Neural cell (in vitro differentiated cells): ENCODE measurements around the gene KLHL14. TPM values are rescaled to one million over a fixed set of nuclear protein-coding genes. Genes with fewer than 3 reads are reported as not detected.

ENCODE experiments used
- H2AFZ ChIP-seq: fragments of 200-600, 300-800 bp; sonication (generic), shearing (Covaris generic); 2 replicates; pipeline ENCODE4 v1.6.0; 2014; ENCODE audit warnings: low read depth, mild to moderate bottlenecking, antibody characterized with exemption, low read length, moderate library complexity
- H3F3A ChIP-seq: fragments of 200-600 bp; shearing (Covaris generic); 2 replicates; pipeline ENCODE4 v1.6.1; 2016; ENCODE audit warnings: mild to moderate bottlenecking, moderate library complexity, mixed read lengths, antibody characterized with exemption, low read length; ENCODE audit not compliant: insufficient read depth, poor library complexity, severe bottlenecking
- H3K27ac ChIP-seq: fragments of 200-600, 300-800 bp; sonication (generic), shearing (Covaris generic); 2 replicates; pipeline ENCODE4 v1.5.1; 2014; ENCODE audit warnings: mild to moderate bottlenecking, low read length, moderate library complexity
- H3K27me3 ChIP-seq: fragments of 300-800, 200-600 bp; sonication (generic), shearing (Covaris generic); 2 replicates; pipeline ENCODE4 v1.6.0; 2014; ENCODE audit warnings: mild to moderate bottlenecking, low read depth, low read length, moderate library complexity; ENCODE audit not compliant: insufficient read depth
- H3K36me3 ChIP-seq: fragments of 300-800, 200-600 bp; sonication (generic), shearing (Covaris generic); 2 replicates; pipeline ENCODE4 v1.5.1; 2014; ENCODE audit warnings: mild to moderate bottlenecking, antibody characterized with exemption, low read length, moderate library complexity; ENCODE audit not compliant: insufficient read depth
- H3K4me2 ChIP-seq: fragments of 300-800, 200-600 bp; sonication (generic), shearing (Covaris generic); 2 replicates; pipeline ENCODE4 v1.6.0; 2014; ENCODE audit warnings: mild to moderate bottlenecking, low read length
- H3K4me3 ChIP-seq: fragments of 300-800, 200-600 bp; sonication (generic), shearing (Covaris generic); 2 replicates; pipeline ENCODE4 v1.5.1; 2014; ENCODE audit warnings: mild to moderate bottlenecking, low read length, moderate library complexity
- H3K79me2 ChIP-seq: fragments of 200-600 bp; shearing (Covaris generic); replicated peaks from 2 replicates; pipeline ENCODE4 v1.6.0; 2014; ENCODE audit warnings: mild to moderate bottlenecking, low read length, moderate library complexity; ENCODE audit not compliant: insufficient read depth
- H3K9ac ChIP-seq: fragments of 300-800, 200-600 bp; sonication (generic), shearing (Covaris generic); 2 replicates; pipeline ENCODE4 v1.6.1; 2016; ENCODE audit warnings: mild to moderate bottlenecking, low read length, mixed read lengths
- H3K9me2 ChIP-seq: fragments of 200-600 bp; shearing (Covaris generic); 2 replicates; pipeline ENCODE4 v1.6.1; 2016; ENCODE audit warnings: mild to moderate bottlenecking, low read length, mixed read lengths; ENCODE audit not compliant: insufficient read depth
- H3K9me3 ChIP-seq: fragments of 200-600, 300-800 bp; sonication (generic), shearing (Covaris generic); 2 replicates; pipeline ENCODE4 v1.6.1; 2016; ENCODE audit warnings: mild to moderate bottlenecking, mixed run types, low read length, moderate library complexity, mixed read lengths
- H4K20me1 ChIP-seq: fragments of 200-600 bp; shearing (Covaris generic); 2 replicates; pipeline ENCODE4 v1.6.1; 2016; ENCODE audit warnings: mild to moderate bottlenecking, mixed run types; ENCODE audit not compliant: insufficient read depth
- EP300 ChIP-seq: fragments of 450-650 bp; conservative IDR thresholded peaks from 2 replicates; pipeline ENCODE4 v1.6.1; 2014; ENCODE audit warnings: antibody characterized with exemption, mild to moderate bottlenecking, moderate library complexity; ENCODE audit not compliant: poor library complexity, severe bottlenecking
- EZH2 ChIP-seq: fragments of 200-600, 300-800 bp; shearing (Covaris generic), sonication (generic); IDR thresholded peaks from 2 replicates; pipeline ENCODE4 v1.6.1; 2014; ENCODE audit warnings: antibody characterized with exemption, low read length, borderline replicate concordance, mild to moderate bottlenecking; ENCODE audit not compliant: insufficient read depth, poor library complexity, severe bottlenecking
- MXI1 ChIP-seq: fragments of 450-650 bp; conservative IDR thresholded peaks from 2 replicates; pipeline ENCODE4 v1.6.1; 2014; ENCODE audit warnings: antibody characterized with exemption, mild to moderate bottlenecking; ENCODE audit not compliant: poor library complexity, severe bottlenecking
- POLR2AphosphoS5 ChIP-seq: IDR thresholded peaks from 2 replicates; pipeline ENCODE4 v1.6.1; 2012
- RAD21 ChIP-seq: fragments of 450-650 bp; conservative IDR thresholded peaks from 2 replicates; pipeline ENCODE4 v1.6.1; 2014; ENCODE audit warnings: antibody characterized with exemption, mild to moderate bottlenecking, moderate library complexity
- SMC3 ChIP-seq: fragments of 450-650 bp; conservative IDR thresholded peaks from 2 replicates; pipeline ENCODE4 v1.6.1; 2014; ENCODE audit warnings: antibody characterized with exemption, mild to moderate bottlenecking, moderate library complexity; ENCODE audit not compliant: poor library complexity
- TAF1 ChIP-seq: IDR thresholded peaks from 2 replicates; pipeline ENCODE4 v1.6.1; 2012; ENCODE audit warnings: low read depth
- polyA plus RNA-seq: library from polyadenylated mRNA; depleted of rRNA; stranded (reverse); fragments of >200 nt; gene quantifications from 2 replicates; pipeline ENCODE4 v1.2.3, GENCODE V29; 2014
- TF ChIP-seq, protein P1 (sequence below): fragments of 450-650 bp; IDR thresholded peaks from 2 replicates; pipeline ENCODE4 v1.5.1; 2014; ENCODE audit warnings: antibody characterized with exemption, mild to moderate bottlenecking, moderate library complexity; ENCODE audit not compliant: poor library complexity, severe bottlenecking
- TF ChIP-seq, protein P2 (sequence below): IDR thresholded peaks from 2 replicates; pipeline ENCODE4 v1.6.1; 2012; ENCODE audit warnings: borderline replicate concordance

KLHL14 gene
- polyA plus RNA-seq, 1 donor from 2014 or later: 0.33 TPM

DNA sequence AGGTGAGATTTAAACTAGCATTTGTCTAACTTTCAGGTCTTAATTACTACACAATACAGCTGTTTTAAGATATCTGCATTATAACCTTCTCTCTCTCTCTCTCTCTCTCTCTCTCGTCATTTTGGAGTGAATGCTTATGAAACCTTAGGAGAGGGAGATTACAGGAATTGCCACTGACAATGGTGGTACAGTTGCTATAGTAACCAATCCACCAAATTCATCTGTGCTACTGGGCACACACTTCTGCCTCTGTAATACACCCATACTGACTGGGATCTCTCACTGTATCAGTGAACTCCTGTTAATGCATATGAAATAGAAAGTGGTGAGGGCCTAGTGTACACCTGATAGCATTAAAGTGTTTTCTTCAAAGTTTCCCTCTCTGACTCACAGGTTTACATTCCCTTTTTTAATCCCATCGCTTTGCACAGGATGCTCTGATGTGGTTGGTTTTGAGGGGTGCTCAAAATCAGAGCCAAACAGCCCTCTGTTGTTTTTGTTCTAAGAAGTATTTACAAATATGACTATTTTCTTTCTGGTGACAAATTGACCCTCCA lies 13.1 kb downstream of the KLHL14 start:
- no peaks in the 10 kb centered on the region for H3K27me3 ChIP-seq
- H2AFZ ChIP-seq: no peak overlapping the region
- no peaks in the 10 kb centered on the region for H3K9me2 ChIP-seq
- no peak overlapping the region for H3K27ac ChIP-seq
- TF ChIP-seq SMC3: no peak
- TF ChIP-seq RAD21: no peak
- TF ChIP-seq, protein P1, sequence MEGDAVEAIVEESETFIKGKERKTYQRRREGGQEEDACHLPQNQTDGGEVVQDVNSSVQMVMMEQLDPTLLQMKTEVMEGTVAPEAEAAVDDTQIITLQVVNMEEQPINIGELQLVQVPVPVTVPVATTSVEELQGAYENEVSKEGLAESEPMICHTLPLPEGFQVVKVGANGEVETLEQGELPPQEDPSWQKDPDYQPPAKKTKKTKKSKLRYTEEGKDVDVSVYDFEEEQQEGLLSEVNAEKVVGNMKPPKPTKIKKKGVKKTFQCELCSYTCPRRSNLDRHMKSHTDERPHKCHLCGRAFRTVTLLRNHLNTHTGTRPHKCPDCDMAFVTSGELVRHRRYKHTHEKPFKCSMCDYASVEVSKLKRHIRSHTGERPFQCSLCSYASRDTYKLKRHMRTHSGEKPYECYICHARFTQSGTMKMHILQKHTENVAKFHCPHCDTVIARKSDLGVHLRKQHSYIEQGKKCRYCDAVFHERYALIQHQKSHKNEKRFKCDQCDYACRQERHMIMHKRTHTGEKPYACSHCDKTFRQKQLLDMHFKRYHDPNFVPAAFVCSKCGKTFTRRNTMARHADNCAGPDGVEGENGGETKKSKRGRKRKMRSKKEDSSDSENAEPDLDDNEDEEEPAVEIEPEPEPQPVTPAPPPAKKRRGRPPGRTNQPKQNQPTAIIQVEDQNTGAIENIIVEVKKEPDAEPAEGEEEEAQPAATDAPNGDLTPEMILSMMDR: no peak
- TF ChIP-seq TAF1: no peak
- no peak for TF ChIP-seq EP300
- TF ChIP-seq MXI1: no peak
- TF ChIP-seq, protein P2, sequence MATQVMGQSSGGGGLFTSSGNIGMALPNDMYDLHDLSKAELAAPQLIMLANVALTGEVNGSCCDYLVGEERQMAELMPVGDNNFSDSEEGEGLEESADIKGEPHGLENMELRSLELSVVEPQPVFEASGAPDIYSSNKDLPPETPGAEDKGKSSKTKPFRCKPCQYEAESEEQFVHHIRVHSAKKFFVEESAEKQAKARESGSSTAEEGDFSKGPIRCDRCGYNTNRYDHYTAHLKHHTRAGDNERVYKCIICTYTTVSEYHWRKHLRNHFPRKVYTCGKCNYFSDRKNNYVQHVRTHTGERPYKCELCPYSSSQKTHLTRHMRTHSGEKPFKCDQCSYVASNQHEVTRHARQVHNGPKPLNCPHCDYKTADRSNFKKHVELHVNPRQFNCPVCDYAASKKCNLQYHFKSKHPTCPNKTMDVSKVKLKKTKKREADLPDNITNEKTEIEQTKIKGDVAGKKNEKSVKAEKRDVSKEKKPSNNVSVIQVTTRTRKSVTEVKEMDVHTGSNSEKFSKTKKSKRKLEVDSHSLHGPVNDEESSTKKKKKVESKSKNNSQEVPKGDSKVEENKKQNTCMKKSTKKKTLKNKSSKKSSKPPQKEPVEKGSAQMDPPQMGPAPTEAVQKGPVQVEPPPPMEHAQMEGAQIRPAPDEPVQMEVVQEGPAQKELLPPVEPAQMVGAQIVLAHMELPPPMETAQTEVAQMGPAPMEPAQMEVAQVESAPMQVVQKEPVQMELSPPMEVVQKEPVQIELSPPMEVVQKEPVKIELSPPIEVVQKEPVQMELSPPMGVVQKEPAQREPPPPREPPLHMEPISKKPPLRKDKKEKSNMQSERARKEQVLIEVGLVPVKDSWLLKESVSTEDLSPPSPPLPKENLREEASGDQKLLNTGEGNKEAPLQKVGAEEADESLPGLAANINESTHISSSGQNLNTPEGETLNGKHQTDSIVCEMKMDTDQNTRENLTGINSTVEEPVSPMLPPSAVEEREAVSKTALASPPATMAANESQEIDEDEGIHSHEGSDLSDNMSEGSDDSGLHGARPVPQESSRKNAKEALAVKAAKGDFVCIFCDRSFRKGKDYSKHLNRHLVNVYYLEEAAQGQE: no peak
- TF ChIP-seq EZH2: no peak
- no peak for TF ChIP-seq POLR2AphosphoS5
- no peak overlapping the region for H3K4me2 ChIP-seq
- H3K79me2 ChIP-seq: no peaks in the 10 kb centered on the region
- H3K9ac ChIP-seq: no peak overlapping the region
- no peaks in the 10 kb centered on the region for H3K9me3 ChIP-seq
- H3F3A ChIP-seq: no peaks in the 10 kb centered on the region
- H4K20me1 ChIP-seq: no peaks in the 10 kb centered on the region
- no peaks in the 10 kb centered on the region for H3K36me3 ChIP-seq
- H3K4me3 ChIP-seq: no peak overlapping the region

DNA sequence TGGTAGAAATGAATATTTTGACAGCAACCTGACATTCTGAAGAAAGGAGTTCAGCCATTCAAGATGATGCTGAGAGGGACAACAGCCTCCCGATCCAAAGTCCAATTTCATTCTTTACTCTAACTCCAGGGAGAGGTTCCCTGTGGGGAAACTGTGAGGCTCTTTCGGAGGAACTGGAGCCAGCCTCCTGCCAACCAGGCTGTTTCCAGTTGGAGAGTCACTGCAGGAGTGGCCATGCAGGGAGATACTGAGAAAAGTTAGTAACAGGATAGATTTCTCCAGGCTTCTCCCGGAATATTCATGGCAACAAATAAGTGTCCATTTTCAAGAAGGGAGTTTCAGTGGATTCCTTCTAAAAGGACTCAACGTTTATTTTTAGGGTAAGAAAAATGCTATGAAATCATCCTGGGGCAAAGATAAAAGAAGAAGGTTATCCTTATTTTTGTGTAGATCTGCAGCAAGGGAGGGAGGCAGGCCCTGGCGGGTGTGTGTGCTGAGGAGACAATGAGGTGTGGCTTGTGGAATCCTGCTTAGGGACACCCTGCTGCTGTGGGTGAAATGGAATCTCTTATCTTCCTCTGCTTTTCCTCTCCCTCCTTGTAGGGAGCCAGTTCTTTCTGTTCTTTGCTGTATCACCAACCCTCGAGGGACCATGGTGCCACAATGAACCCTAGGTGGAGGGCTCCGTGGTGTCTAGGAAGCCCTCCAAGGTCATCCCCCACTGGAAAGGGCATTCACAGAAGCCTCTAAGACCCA lies 18.1 kb downstream of the KLHL14 start:
- no peaks in the 10 kb centered on the region for H3K9me3 ChIP-seq
- H3K27ac ChIP-seq: no peak overlapping the region
- no peaks in the 10 kb centered on the region for H3K9me2 ChIP-seq
- H3K9ac ChIP-seq: no peak overlapping the region
- H3F3A ChIP-seq: no peaks in the 10 kb centered on the region
- H3K79me2 ChIP-seq: no peaks in the 10 kb centered on the region
- no peaks in the 10 kb centered on the region for H3K27me3 ChIP-seq
- no peaks in the 10 kb centered on the region for H4K20me1 ChIP-seq
- TF ChIP-seq, protein P1: no peak
- TF ChIP-seq RAD21 (no peak), TAF1 (no peak), MXI1 (no peak), POLR2AphosphoS5 (no peak), EP300 (no peak), SMC3 (no peak), EZH2 (no peak)
- TF ChIP-seq, protein P2: no peak
- no peak overlapping the region for H2AFZ ChIP-seq
- H3K4me3 ChIP-seq: no peak overlapping the region
- no peaks in the 10 kb centered on the region for H3K36me3 ChIP-seq
- no peak overlapping the region for H3K4me2 ChIP-seq
